22Rv1 (cell line): ENCODE data around the gene MRLN.
"Not testable (repeated sequence)": the region's sequence is repeated elsewhere in the genome, so short reads cannot be mapped to it uniquely, and the experiment has no call there.

Experiments used
- ZFX ChIP-seq: fragments of 450-650 bp; IDR thresholded peaks from 2 replicates; pipeline ENCODE4 v1.6.1; 2017; ENCODE audit warnings: antibody characterized with exemption, borderline replicate concordance
- TF ChIP-seq, protein P1 (sequence below): fragments of 450-650 bp; IDR thresholded peaks from 2 replicates; pipeline ENCODE4 v1.5.1; 2017; ENCODE audit warnings: mild to moderate bottlenecking

DNA sequence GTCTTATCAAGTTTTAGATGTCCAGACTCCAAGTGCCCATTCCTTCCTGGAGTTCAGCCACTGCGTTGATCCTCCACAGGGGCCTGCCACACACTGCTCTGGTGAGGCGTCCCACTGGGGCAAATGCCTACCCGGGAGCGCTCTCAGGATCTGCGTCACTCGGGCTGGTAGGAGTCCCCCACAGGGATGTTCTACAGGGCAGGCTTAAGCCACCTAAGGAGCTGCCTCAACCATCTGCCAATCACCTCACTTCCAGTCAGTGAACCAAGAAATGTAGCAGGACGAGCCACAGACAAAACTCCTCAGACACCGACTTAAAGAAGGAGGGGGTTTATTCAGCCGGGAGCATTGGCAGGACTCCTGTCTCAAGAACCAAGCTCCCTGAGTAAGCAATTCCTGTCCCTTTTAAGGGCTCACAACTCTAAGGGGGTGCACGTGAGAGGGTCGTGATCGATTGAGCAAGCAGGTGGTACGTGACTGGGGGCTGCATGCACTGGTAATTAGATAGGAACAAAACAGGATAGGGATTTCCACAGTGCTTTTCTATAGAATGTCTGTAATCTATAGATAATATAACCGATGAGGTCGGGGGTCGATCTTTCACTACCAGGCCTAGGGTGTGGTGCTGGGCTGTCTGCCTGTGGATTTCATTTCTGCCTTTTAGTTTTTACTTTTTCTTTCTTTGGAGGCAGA lies 19.8 kb downstream of the MRLN start:
- TF ChIP-seq, protein P1, sequence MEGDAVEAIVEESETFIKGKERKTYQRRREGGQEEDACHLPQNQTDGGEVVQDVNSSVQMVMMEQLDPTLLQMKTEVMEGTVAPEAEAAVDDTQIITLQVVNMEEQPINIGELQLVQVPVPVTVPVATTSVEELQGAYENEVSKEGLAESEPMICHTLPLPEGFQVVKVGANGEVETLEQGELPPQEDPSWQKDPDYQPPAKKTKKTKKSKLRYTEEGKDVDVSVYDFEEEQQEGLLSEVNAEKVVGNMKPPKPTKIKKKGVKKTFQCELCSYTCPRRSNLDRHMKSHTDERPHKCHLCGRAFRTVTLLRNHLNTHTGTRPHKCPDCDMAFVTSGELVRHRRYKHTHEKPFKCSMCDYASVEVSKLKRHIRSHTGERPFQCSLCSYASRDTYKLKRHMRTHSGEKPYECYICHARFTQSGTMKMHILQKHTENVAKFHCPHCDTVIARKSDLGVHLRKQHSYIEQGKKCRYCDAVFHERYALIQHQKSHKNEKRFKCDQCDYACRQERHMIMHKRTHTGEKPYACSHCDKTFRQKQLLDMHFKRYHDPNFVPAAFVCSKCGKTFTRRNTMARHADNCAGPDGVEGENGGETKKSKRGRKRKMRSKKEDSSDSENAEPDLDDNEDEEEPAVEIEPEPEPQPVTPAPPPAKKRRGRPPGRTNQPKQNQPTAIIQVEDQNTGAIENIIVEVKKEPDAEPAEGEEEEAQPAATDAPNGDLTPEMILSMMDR, result not testable (repeated sequence)
- TF ChIP-seq ZFX, result not testable (repeated sequence)
